GM20000 (cell line): ENCODE results near the gene SHROOM2.

Source experiments
- DNase-seq: peaks from one replicate; pipeline ENCODE4 v3.0.0; 2012; ENCODE audit warnings: low spot score
- CTCF ChIP-seq: IDR thresholded peaks from 2 replicates; pipeline ENCODE4 v1.5.1; 2012; ENCODE audit warnings: mild to moderate bottlenecking, control low read depth; ENCODE audit errors: extremely low read depth, missing control alignments

Gene SHROOM2, protein sequence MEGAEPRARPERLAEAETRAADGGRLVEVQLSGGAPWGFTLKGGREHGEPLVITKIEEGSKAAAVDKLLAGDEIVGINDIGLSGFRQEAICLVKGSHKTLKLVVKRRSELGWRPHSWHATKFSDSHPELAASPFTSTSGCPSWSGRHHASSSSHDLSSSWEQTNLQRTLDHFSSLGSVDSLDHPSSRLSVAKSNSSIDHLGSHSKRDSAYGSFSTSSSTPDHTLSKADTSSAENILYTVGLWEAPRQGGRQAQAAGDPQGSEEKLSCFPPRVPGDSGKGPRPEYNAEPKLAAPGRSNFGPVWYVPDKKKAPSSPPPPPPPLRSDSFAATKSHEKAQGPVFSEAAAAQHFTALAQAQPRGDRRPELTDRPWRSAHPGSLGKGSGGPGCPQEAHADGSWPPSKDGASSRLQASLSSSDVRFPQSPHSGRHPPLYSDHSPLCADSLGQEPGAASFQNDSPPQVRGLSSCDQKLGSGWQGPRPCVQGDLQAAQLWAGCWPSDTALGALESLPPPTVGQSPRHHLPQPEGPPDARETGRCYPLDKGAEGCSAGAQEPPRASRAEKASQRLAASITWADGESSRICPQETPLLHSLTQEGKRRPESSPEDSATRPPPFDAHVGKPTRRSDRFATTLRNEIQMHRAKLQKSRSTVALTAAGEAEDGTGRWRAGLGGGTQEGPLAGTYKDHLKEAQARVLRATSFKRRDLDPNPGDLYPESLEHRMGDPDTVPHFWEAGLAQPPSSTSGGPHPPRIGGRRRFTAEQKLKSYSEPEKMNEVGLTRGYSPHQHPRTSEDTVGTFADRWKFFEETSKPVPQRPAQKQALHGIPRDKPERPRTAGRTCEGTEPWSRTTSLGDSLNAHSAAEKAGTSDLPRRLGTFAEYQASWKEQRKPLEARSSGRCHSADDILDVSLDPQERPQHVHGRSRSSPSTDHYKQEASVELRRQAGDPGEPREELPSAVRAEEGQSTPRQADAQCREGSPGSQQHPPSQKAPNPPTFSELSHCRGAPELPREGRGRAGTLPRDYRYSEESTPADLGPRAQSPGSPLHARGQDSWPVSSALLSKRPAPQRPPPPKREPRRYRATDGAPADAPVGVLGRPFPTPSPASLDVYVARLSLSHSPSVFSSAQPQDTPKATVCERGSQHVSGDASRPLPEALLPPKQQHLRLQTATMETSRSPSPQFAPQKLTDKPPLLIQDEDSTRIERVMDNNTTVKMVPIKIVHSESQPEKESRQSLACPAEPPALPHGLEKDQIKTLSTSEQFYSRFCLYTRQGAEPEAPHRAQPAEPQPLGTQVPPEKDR (N-terminal part only)

GRCh38 chrX:9785944-9786797, at the start of gene SHROOM2:
Gene SHROOM2, plus strand, starts transcription at chrX:9786429. Its CDS starts 117 bp downstream, at chrX:9786546.
- no peak for DNase-seq
- TF ChIP-seq CTCF = no peak

GRCh38 chrX:9737363-9737762, 48.9 kb upstream of the SHROOM2 start:
- TF ChIP-seq CTCF = no peak
- no peak for DNase-seq

GRCh38 chrX:9738151-9738550, 48.1 kb upstream of the SHROOM2 start:
- no peak for TF ChIP-seq CTCF
- no peak for DNase-seq

DNA sequence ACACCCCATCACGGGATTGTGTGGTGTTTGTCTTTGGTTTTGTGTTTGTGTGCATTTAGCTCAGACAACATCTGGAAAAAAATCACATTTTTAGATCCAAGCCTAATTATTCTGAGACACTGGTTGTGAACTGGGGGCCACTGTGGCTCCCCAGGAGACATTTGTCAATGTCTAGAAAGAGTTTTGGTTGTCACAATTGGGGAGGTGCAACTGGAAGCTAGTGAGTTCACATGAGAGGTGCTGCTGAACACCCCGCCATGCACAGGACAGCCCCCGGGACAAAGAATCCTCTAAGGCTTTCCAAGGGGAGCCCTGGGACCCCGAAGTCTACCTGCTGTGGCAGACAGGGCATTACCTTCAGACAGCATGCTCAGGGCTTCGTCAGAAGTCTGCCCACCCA, 47.1 kb upstream of the SHROOM2 start:
- DNase-seq = no peak
- no peak for TF ChIP-seq CTCF

GRCh38 chrX:9745417-9746115, 40.7 kb upstream of the SHROOM2 start:
- TF ChIP-seq CTCF = no peak
- no peak for DNase-seq

DNA sequence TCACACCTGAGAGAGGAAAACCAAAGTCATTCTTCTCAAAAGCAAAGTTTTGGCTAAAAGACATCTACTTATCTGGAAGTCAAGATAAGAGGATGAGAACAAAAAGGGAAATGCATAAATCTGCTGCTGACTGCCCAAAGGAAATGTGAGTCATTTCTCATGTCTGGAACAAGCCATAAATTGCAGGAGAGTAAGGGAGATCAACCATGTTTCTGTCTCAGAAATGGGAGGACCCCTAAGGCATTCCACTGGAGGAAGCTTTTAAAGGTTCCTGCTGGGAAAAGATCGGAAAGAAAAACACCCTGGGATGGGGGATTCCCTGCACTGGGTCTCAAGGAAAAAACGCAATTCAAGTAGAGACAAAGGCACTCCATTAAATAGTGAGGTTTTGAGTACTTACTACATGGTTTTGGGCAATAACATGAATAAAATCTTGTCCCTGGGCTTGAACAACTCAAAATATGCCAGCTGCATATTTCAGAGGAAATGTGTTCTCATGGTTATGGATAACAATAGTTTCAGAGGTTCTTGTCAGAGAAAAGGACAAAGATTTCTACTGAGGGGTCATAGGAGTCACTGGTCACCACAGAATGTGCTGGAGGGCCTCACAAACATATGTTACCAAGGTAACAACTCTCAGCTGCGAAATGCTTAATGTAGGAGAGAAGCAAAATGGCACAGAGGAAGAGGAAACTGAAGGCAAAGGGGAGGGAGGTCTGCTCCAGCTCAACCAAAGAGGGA, 39.9 kb upstream of the SHROOM2 start:
- no peak for DNase-seq
- no peak for TF ChIP-seq CTCF
